Pancreas (tissue), 10 donors: ENCODE results near the gene NAV3. TPM values are rescaled to one million over a fixed set of nuclear protein-coding genes. Genes with fewer than 3 reads are reported as not detected.

Source experiments
- ATAC-seq, 4 donors: fragments of 200-7000 bp; cut with Tn5 transposase; one replicate each; pipeline versions ENCODE4 v1.8.0 to v1.9.1; 2020; ENCODE audit warnings: mild to moderate bottlenecking in 4 of 4, moderate library complexity in 4 of 4
- DNase-seq, 6 donors: peaks; one replicate each; pipeline ENCODE4 v3.0.0-alpha.2; 2020
- FAIRE-seq: peaks from 2 replicates; lab custom pipeline; 2012; peaks lifted over from hg19 to GRCh38; lab: Jason Lieb, UNC
- H3K27ac ChIP-seq, 4 donors: fragments of 200-600 bp; sonication (generic); 1 replicate in 3 of 4; 2 replicates in 1 of 4; pipeline versions ENCODE4 v1.5.0 to v1.8.0; 2020
- H3K27me3 ChIP-seq, 4 donors: fragments of 200-600 bp; one replicate each; pipeline ENCODE4 v1.8.0; 2021
- H3K36me3 ChIP-seq, 3 donors: fragments of 200-600 bp; sonication (generic) in 1 of 3; one replicate each; pipeline versions ENCODE4 v1.5.0 to v1.8.0; 2020 to 2021
- H3K4me1 ChIP-seq, 3 donors: fragments of 200-600 bp; one replicate each; pipeline ENCODE4 v1.8.0; 2021
- H3K4me3 ChIP-seq, 4 donors: fragments of 200-600 bp; sonication (generic) in 2 of 4; one replicate each; pipeline versions ENCODE4 v1.5.0 to v1.8.0; 2020 to 2021
- H3K9me3 ChIP-seq, 4 donors: fragments of 200-600 bp; one replicate each; pipeline ENCODE4 v1.8.0; 2021
- WGBS, 2 donors: extraction: QIAGEN DNeasy Blood & Tissue Kit; methylation state at CpG; one replicate each; pipeline ENCODE4 v1.1.7; 2013; 5-methylcytosine and 5-hydroxymethylcytosine counted together
- intact Hi-C, 3 donors: fragments of 100-400 bp; cut with DNase I; formaldehyde crosslinking; loops; one replicate each; pipeline versions ENCODE4 v1.11.1 to v1.14.2; 2022
- polyA plus RNA-seq, 2 donors: library from polyadenylated mRNA; stranded (reverse); fragments of 200-250 nt; gene quantifications; one replicate each; pipeline ENCODE4 v1.2.3, GENCODE V29; 2013
- total RNA-seq, 6 donors: library from RNA; stranded (reverse); fragmentation: NEBNext Ultra II Directional in 4 of 6; extraction: Animal tissue kit (Norgen Biotek cat#: 25700) in 4 of 6; gene quantifications; one replicate each; pipeline versions ENCODE4 v1.2.1 to v1.2.4, GENCODE V29; 2021 to 2023
- TF ChIP-seq, protein P1 (sequence below), 4 donors: fragments of 200-600 bp; sonication (generic) in 3 of 4; IDR thresholded peaks; one replicate each; pipeline versions ENCODE4 v1.5.0 to v1.8.0; 2021; ENCODE audit warnings: antibody characterized with exemption in 4 of 4
- donor health status: healthy with polysubstance abuse.
- donor health status: DM: no; HTN: no; CAD: no; lungs with moderate emphysema.
- donor health status: DM: no; HTN: no; CAD: no.
- donor health status: control.
- donor health status: control.
- donor health status: Bipolar disorder and iron deficiency.
- donor health status: DM: yes; HTN: yes; CAD: no.
- donor health status: DM: no; HTN: no; CAD: no.
- donor health status: DM: no; HTN: no; CAD: no.
- donor health status: DM: yes; HTN: yes; CAD: no.

NAV3 gene
- total and polyA plus RNA-seq, 8 donors = 0.46 to 3.7 (median 0.68) TPM

DNA sequence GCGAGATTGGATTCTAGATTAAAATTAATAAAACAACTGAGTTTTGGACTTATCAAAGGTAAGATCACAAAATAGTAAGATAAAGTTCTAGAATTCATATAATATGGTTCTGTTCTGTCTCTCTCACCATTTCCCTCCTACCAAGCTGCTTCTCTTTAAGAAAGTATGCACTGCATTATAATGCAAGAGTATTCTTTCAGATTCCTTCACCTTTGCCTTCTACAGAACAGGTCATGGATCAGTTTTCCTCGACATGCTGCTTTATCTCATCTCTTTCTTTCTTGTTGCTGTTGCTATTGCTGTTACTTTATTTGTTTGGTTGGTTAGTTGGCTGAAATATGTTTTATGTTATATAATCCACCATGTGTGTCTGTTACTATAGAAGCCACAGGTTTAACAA is 357.0 kb downstream of the NAV3 start:
- Histone ChIP-seq H3K4me3 (no peak overlapping the region), H3K36me3 (no peaks in the 10 kb centered on the region), H3K4me1 (no peaks in the 10 kb centered on the region), H3K9me3 (no peaks in the 10 kb centered on the region), H3K27ac (no peak overlapping the region), H3K27me3 (no peaks in the 10 kb centered on the region)
- intact Hi-C loops = no loop called here
- FAIRE-seq = no peak
- no peak for ATAC-seq
- TF ChIP-seq, protein P1, sequence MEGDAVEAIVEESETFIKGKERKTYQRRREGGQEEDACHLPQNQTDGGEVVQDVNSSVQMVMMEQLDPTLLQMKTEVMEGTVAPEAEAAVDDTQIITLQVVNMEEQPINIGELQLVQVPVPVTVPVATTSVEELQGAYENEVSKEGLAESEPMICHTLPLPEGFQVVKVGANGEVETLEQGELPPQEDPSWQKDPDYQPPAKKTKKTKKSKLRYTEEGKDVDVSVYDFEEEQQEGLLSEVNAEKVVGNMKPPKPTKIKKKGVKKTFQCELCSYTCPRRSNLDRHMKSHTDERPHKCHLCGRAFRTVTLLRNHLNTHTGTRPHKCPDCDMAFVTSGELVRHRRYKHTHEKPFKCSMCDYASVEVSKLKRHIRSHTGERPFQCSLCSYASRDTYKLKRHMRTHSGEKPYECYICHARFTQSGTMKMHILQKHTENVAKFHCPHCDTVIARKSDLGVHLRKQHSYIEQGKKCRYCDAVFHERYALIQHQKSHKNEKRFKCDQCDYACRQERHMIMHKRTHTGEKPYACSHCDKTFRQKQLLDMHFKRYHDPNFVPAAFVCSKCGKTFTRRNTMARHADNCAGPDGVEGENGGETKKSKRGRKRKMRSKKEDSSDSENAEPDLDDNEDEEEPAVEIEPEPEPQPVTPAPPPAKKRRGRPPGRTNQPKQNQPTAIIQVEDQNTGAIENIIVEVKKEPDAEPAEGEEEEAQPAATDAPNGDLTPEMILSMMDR (IDR thresholded peaks at IDR 0.05) = no peak
- no peak for DNase-seq
- WGBS, 2 donors = 50 to 61% methylated on average over 2 of the region's 2 CpGs

DNA sequence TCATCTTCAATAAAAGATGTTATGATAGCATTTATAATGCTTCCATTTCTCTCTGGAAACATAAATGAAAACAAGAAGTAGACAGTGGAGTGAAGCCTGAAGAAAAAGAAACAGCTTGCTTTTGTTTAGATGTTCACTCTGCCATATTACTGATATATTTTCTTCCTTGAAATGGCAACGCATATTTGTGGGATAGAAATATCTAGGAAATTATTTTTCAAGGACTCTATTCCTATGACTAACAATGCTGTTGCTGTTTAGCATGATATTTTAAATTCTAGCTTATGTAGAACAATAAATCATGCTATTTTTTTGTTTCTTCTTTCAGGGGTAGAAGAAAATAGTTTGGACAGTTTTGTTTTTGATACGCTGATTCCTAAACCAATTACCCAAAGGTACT is 359.0 kb downstream of the NAV3 start:
- no peak for FAIRE-seq
- TF ChIP-seq, protein P1 (IDR thresholded peaks at IDR 0.05) = no peak
- 57 to 75% methylated on average over 2 of the region's 2 CpGs for WGBS, 2 donors
- no peak overlapping the region for H3K27ac ChIP-seq
- no peaks in the 10 kb centered on the region for H3K4me1 ChIP-seq
- H3K4me3 ChIP-seq = no peak overlapping the region
- intact Hi-C loops = no loop called here
- DNase-seq = no peak
- no peaks in the 10 kb centered on the region for H3K9me3 ChIP-seq
- ATAC-seq = no peak
- H3K36me3 ChIP-seq = no peaks in the 10 kb centered on the region
- H3K27me3 ChIP-seq = no peaks in the 10 kb centered on the region

DNA sequence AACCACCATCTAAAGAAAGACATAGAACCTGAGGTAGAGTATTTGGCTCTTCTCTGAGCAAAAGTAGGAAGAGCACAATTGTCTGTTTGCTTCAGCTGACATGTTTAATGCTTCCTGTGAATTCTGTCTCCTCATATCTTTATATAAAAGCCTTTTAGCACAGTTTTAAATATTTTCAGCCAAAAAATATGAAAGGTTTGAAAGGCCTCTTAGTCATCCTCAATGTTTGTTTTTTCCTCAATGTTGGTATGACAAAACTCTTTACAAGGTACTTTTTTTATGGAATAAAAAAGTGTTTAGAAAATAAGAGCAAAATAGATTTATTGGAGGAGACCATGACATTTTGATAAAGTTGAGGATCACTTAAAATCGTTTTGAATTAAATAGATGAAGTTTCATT is 360.9 kb downstream of the NAV3 start:
- Histone ChIP-seq H3K27ac (no peak overlapping the region), H3K27me3 (no peaks in the 10 kb centered on the region), H3K36me3 (no peaks in the 10 kb centered on the region), H3K4me1 (no peaks in the 10 kb centered on the region), H3K4me3 (no peak overlapping the region), H3K9me3 (no peaks in the 10 kb centered on the region)
- ATAC-seq (no peak), FAIRE-seq (no peak), DNase-seq (no peak)
- intact Hi-C loops = no loop called here
- WGBS, 2 donors = 20 to 23% methylated on average over 1 of the region's 1 CpG
- TF ChIP-seq, protein P1 (IDR thresholded peaks at IDR 0.05) = no peak

DNA sequence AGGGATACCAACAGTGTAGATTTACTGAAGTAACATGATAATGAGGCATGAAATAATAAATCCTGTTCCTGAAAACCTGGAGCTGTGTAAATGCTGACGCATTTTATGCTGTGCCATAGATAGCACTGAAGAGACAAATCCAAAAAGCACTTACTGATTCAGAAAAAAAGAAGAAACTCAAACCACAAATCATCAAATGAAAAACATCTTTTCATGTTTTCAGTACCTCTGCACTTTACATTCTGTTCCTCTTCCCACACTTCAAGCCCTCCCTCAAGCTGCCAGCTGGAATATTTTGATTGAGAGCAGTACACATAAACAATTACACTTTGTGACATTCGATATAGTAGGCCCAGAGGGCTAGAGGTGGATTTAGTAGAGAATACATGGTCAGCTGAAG is 362.3 kb downstream of the NAV3 start:
- Histone ChIP-seq H3K27ac (no peak overlapping the region), H3K9me3 (no peaks in the 10 kb centered on the region), H3K4me3 (no peak overlapping the region), H3K4me1 (no peaks in the 10 kb centered on the region), H3K27me3 (no peaks in the 10 kb centered on the region), H3K36me3 (no peaks in the 10 kb centered on the region)
- intact Hi-C loops = no loop called here
- FAIRE-seq = no peak
- WGBS, 2 donors = 50 to 73% methylated on average over 2 of the region's 2 CpGs
- TF ChIP-seq, protein P1 (IDR thresholded peaks at IDR 0.05) = no peak
- DNase-seq = no peak
- no peak for ATAC-seq

DNA sequence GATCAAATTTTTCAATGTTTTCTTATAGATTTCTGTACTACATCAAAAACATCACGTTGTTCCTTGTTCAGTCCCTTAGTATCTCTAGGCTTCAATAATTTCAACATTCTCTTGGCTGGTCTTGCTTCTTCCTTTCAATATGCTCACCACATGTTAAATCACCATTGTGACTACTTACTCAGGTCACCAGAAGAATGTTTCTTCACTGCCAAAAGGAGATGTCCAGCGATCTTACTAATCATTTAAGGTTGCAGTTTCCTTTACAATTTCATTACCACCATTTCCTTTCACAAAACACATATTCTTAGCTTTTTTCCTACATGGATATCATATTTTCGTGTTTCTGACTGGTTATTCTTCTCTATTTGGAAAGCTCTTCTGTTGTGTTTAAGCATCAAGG is 363.8 kb downstream of the NAV3 start:
- no peaks in the 10 kb centered on the region for H3K4me1 ChIP-seq
- no peaks in the 10 kb centered on the region for H3K27me3 ChIP-seq
- H3K4me3 ChIP-seq = no peak overlapping the region
- FAIRE-seq (no peak), DNase-seq (no peak), ATAC-seq (no peak)
- intact Hi-C loops = no loop called here
- H3K9me3 ChIP-seq = no peaks in the 10 kb centered on the region
- TF ChIP-seq, protein P1 (IDR thresholded peaks at IDR 0.05) = no peak
- 30 to 53% methylated on average over 3 of the region's 3 CpGs for WGBS, 2 donors
- H3K27ac ChIP-seq = no peak overlapping the region
- H3K36me3 ChIP-seq = no peaks in the 10 kb centered on the region
